Heart right ventricle (tissue), 16 donors: ENCODE results near the gene NELL1. TPM values are rescaled to one million over a fixed set of nuclear protein-coding genes. Genes with fewer than 3 reads are reported as not detected.

Experiments used
- ATAC-seq, 8 donors: fragments of 200-7000 bp; cut with Tn5 transposase; one replicate each; pipeline ENCODE4 v1.9.1; 2020; ENCODE audit warnings: mild to moderate bottlenecking in 8 of 8, moderate library complexity in 8 of 8, moderate number of reproducible peaks in 1 of 8
- DNase-seq, 2 donors: peaks; one replicate each; pipeline ENCODE4 v3.0.0-alpha.2; 2020
- H3K27ac ChIP-seq, 10 donors: fragments of 200-600 bp; sonication (generic) in 2 of 10; one replicate each; pipeline versions ENCODE4 v1.5.0 to v1.8.0; 2020 to 2022; ENCODE audit warnings: mild to moderate bottlenecking in 3 of 10
- H3K27me3 ChIP-seq, 7 donors: fragments of 200-600 bp; one replicate each; pipeline ENCODE4 v1.8.0; 2021 to 2022; ENCODE audit warnings: mild to moderate bottlenecking in 2 of 7
- H3K36me3 ChIP-seq, 9 donors: fragments of 200-600 bp; sonication (generic) in 1 of 9; one replicate each; pipeline versions ENCODE4 v1.5.0 to v1.8.0; 2020 to 2022; ENCODE audit warnings: mild to moderate bottlenecking in 2 of 9
- H3K4me1 ChIP-seq, 9 donors: fragments of 200-600 bp; sonication (generic) in 1 of 9; one replicate each; pipeline versions ENCODE4 v1.5.0 to v1.8.0; 2020 to 2022; ENCODE audit warnings: mild to moderate bottlenecking in 4 of 9
- H3K4me3 ChIP-seq, 10 donors: fragments of 200-600 bp; sonication (generic) in 2 of 10; one replicate each; pipeline versions ENCODE4 v1.5.0 to v1.8.0; 2020 to 2022; ENCODE audit warnings: mild to moderate bottlenecking in 7 of 10, moderate library complexity in 2 of 10
- H3K9me3 ChIP-seq, 11 donors: fragments of 200-600 bp in 10 of 11; sonication (generic) in 2 of 11; one replicate each; pipeline versions ENCODE4 v1.5.0 to v1.8.0; 2013 to 2022; ENCODE audit warnings: mild to moderate bottlenecking in 2 of 11, control low read depth in 1 of 11, moderate library complexity in 1 of 11
- WGBS, 2 donors: extraction: QIAGEN DNeasy Blood & Tissue Kit; methylation state at CpG; one replicate each; pipeline ENCODE4 v1.1.7; 2013; ENCODE audit warnings: inconsistent platforms in 1 of 2; 5-methylcytosine and 5-hydroxymethylcytosine counted together
- intact Hi-C, 10 donors: fragments of 100-400 bp; cut with DNase I; formaldehyde crosslinking; loops; one replicate each; pipeline versions ENCODE4 v1.11.1 to v1.14.2; 2022
- polyA plus RNA-seq, 2 donors: library from polyadenylated mRNA; stranded (reverse); fragments of 200-250 nt; gene quantifications; one replicate each; pipeline ENCODE4 v1.2.3, GENCODE V29; 2013
- total RNA-seq, 10 donors: library from RNA; stranded (reverse); fragmentation: NEBNext Ultra II Directional in 3 of 10; extraction: Animal tissue kit (Norgen Biotek cat#: 25700) in 3 of 10; gene quantifications; one replicate each; pipeline versions ENCODE4 v1.2.1 to v1.2.4, GENCODE V29; 2021 to 2023
- TF ChIP-seq, protein P1 (sequence below), 9 donors: fragments of 200-600 bp; sonication (generic) in 2 of 9; IDR thresholded peaks; one replicate each; pipeline versions ENCODE4 v1.5.0 to v1.8.0; 2021 to 2022; ENCODE audit warnings: antibody characterized with exemption in 9 of 9, mild to moderate bottlenecking in 5 of 9, moderate library complexity in 1 of 9
- donor health status: Arrhythmogenic right ventricular cardiomyopathy.
- donor health status: ischemic (EF 13 %, LVEDD 7.1; RV severe dilation, severe dysfunction).
- donor health status: healthy with polysubstance abuse.
- donor health status: DM: no; HTN: yes; CAD: no.
- donor health status: DM: no; HTN: no; CAD: no.
- donor health status: ischemic (EF 25% LVEDD 6.9; RV normal size, moderate dysfunction).
- donor health status: ischemic (EF 25% LVEDD 5.7; RV mildly dilated, moderate dysfunction).
- donor health status: healthy.
- donor health status: DM: yes; HTN: yes; CAD: no.
- donor health status: Ischemic cardiomyopathy.
- donor health status: ischemic (EF 35%, LVEDD 5.7; RV mildly dilated, moderate dysfunction).
- donor health status: nonischemic (EF 11% LVEDD 7.7; RV severe dilation, severe dysfunction).
- donor health status: DM: yes; HTN: yes; CAD: no.
- donor health status: PGD.
- donor health status: ischemic (EF 29% LVEDD 5.4; RV normal size, mild dysfunction).
- donor health status: nonischemic (EF 23%, LVEDD 6.1; RV moderate dilation, normal function).

The NELL1 gene
- total and polyA plus RNA-seq, 12 donors: not detected

GRCh38 chr11:21306739-21307358 lies 637.5 kb downstream of the NELL1 start:
- Histone ChIP-seq H3K9me3 (peaks cover 0 to 10% (median 2%) of the 10 kb centered on the region in 11 donors), H3K4me1 (no peaks in the 10 kb centered on the region), H3K4me3 (no peak overlapping the region), H3K36me3 (no peaks in the 10 kb centered on the region), H3K27ac (no peak overlapping the region), H3K27me3 (no peaks in the 10 kb centered on the region)
- WGBS, 2 donors: 71 to 76% methylated on average over 4 of the region's 4 CpGs
- TF ChIP-seq, protein P1, sequence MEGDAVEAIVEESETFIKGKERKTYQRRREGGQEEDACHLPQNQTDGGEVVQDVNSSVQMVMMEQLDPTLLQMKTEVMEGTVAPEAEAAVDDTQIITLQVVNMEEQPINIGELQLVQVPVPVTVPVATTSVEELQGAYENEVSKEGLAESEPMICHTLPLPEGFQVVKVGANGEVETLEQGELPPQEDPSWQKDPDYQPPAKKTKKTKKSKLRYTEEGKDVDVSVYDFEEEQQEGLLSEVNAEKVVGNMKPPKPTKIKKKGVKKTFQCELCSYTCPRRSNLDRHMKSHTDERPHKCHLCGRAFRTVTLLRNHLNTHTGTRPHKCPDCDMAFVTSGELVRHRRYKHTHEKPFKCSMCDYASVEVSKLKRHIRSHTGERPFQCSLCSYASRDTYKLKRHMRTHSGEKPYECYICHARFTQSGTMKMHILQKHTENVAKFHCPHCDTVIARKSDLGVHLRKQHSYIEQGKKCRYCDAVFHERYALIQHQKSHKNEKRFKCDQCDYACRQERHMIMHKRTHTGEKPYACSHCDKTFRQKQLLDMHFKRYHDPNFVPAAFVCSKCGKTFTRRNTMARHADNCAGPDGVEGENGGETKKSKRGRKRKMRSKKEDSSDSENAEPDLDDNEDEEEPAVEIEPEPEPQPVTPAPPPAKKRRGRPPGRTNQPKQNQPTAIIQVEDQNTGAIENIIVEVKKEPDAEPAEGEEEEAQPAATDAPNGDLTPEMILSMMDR (IDR thresholded peaks at IDR 0.05): no peak
- ATAC-seq (no peak), DNase-seq (no peak)
- intact Hi-C loops: no loop called here

- intact Hi-C loops: no loop called here
- DNase-seq: no peak
- H3K27ac ChIP-seq: no peak overlapping the region
- H3K27me3 ChIP-seq: no peaks in the 10 kb centered on the region
- WGBS, 2 donors: 20 to 27% methylated on average over 4 of the region's 4 CpGs
- no peaks in the 10 kb centered on the region for H3K36me3 ChIP-seq
- no peak overlapping the region for H3K4me3 ChIP-seq
- TF ChIP-seq, protein P1 (IDR thresholded peaks at IDR 0.05): no peak
- no peaks in the 10 kb centered on the region for H3K4me1 ChIP-seq
- no peak for ATAC-seq
- H3K9me3 ChIP-seq: no peaks in the 10 kb centered on the region
Measured at GRCh38 chr11:21307874-21308273, 638.5 kb downstream of the NELL1 start.

GRCh38 chr11:21316591-21316990 lies 647.2 kb downstream of the NELL1 start:
- intact Hi-C loops: no loop called here
- DNase-seq (no peak), ATAC-seq (no peak)
- peaks cover 0 to 4% (median 0%) of the 10 kb centered on the region in 9 donors for H3K4me1 ChIP-seq
- H3K9me3 ChIP-seq: no peaks in the 10 kb centered on the region
- H3K36me3 ChIP-seq: no peaks in the 10 kb centered on the region
- H3K27me3 ChIP-seq: no peaks in the 10 kb centered on the region
- H3K4me3 ChIP-seq: no peak overlapping the region
- TF ChIP-seq, protein P1 (IDR thresholded peaks at IDR 0.05): no peak
- WGBS, 2 donors: 13 to 17% methylated on average over 1 of the region's 1 CpG
- H3K27ac ChIP-seq: no peak overlapping the region

DNA sequence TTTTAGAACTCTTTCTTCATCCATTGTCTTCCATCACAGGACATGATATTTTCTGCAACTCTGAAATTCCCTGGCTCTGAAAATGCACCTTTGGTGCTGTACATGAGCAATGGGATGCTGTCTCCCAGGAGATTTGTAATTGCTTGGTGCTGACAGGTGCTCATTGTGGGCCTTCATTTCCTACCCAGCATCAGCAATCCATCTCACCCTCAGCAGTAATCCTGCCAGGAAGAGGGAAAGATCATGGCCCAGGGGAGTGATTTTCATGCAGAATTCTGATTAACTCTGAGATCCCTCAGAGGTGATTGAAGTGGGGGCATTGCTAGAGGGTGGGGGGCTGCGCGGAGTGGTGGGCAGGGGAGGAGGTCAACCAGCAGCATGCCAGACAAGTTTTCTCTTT lies 651.7 kb downstream of the NELL1 start:
- intact Hi-C loops: loop anchor here in 1 of 10 donors (10.0 kb wide), 1 partner anchor 64 kb away; no protein-coding TSS in a partner anchor
- Histone ChIP-seq H3K36me3 (no peaks in the 10 kb centered on the region), H3K4me3 (no peak overlapping the region), H3K27me3 (no peaks in the 10 kb centered on the region), H3K4me1 (peaks cover 0 to 4% (median 0%) of the 10 kb centered on the region in 9 donors), H3K9me3 (no peaks in the 10 kb centered on the region), H3K27ac (no peak overlapping the region)
- ATAC-seq: no peak
- no peak for DNase-seq
- TF ChIP-seq, protein P1 (IDR thresholded peaks at IDR 0.05): no peak
- 10 to 31% methylated on average over 2 of the region's 2 CpGs for WGBS, 2 donors
